ENCODE results near the gene MAP2.

The MAP2 gene

DNA sequence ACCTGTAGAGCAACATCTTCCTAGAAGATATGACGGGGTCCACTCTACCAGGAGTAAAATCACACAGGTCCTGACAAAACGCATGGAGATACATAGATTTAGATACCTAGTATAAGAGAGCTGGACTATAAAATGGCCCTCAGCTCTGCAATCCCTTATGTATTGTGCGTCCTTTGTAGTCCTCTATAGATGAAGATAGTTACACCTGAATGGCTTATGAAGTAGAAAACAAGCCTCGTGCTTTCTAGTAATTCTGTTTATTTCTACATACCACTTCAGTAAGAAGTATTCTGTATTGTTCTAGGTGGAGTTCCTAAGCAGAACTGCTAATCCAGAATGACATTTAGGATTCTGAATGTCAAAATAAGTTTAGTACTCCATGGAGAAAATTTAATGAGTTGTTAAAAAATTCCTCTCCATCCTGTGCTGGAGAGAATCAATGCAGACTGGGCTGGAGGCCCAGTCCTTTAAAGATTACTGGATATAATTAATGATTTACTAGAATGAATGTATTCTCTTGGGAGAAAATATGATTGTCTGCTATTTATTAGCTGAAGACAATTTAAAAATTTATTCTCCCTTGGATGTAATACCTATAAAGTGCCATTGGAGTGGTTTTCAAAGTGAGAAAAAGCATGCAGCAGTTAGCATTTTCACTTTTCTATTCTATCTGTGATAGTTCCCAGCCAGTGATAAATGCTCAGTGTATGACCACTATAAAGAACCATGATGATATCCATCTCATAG lies 200.5 kb downstream of the MAP2 start:
- peaks cover 2% of the 10 kb centered on the region; the same call in 1 of the 2 replicates for H3K4me1 ChIP-seq (ENCODE audit: insufficient read depth, low read length)
- no peak overlapping the region for H3K9ac ChIP-seq (ENCODE audit: low read depth, low read length)
- H3K36me3 ChIP-seq (ENCODE audit: insufficient read depth, low read length), result no peaks in the 10 kb centered on the region
- no peaks in the 10 kb centered on the region for H3K9me3 ChIP-seq (ENCODE audit: control insufficient read depth, insufficient read depth, low read length)

DNA sequence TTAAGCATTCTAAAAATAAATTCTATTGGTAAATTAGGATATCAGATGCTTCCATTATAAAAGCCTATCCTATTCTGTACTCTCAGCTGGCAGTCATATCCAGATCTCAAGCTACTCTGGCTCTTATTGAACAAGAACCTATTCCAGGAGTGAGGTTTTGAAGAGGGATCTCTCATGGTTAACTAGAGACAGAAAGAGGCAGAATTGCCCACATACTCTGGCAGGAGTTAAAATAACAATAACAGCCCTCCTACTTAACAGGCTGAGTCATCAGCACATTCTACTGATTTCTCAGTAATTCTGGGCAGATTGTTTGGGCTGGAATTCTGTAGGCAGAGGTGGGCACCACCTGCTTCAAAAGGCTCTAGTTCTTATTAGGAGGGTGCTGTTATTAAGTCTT lies 205.8 kb downstream of the MAP2 start:
- H3K36me3 ChIP-seq (ENCODE audit: insufficient read depth, low read length), result no peaks in the 10 kb centered on the region
- peaks cover 9% of the 10 kb centered on the region; the same call in 1 of the 2 replicates for H3K4me1 ChIP-seq (ENCODE audit: insufficient read depth, low read length)
- no peak overlapping the region for H3K9ac ChIP-seq (ENCODE audit: low read depth, low read length)
- H3K9me3 ChIP-seq (ENCODE audit: control insufficient read depth, insufficient read depth, low read length), result no peaks in the 10 kb centered on the region

- H3K36me3 ChIP-seq (ENCODE audit: insufficient read depth, low read length), result no peaks in the 10 kb centered on the region
- no peaks in the 10 kb centered on the region for H3K9me3 ChIP-seq (ENCODE audit: control insufficient read depth, insufficient read depth, low read length)
- H3K9ac ChIP-seq (ENCODE audit: low read depth, low read length), result no peak overlapping the region
Observed at GRCh38 chr2:209633911-209634310, 210.1 kb downstream of the MAP2 start.

GRCh38 chr2:209636076-209636475 lies 212.2 kb downstream of the MAP2 start:
- H3K9me3 ChIP-seq (ENCODE audit: control insufficient read depth, insufficient read depth, low read length), result no peaks in the 10 kb centered on the region
- H3K36me3 ChIP-seq (ENCODE audit: insufficient read depth, low read length), result no peaks in the 10 kb centered on the region
- peaks cover 9% of the 10 kb centered on the region; the same call in 1 of the 2 replicates for H3K4me1 ChIP-seq (ENCODE audit: insufficient read depth, low read length)
- no peak overlapping the region for H3K9ac ChIP-seq (ENCODE audit: low read depth, low read length)

More at GRCh38 chr2:209633911-209634310, 210.1 kb downstream of the MAP2 start:
- peaks cover 13% of the 10 kb centered on the region; the same call in 1 of the 2 replicates for H3K4me1 ChIP-seq (ENCODE audit: insufficient read depth, low read length)

DNA sequence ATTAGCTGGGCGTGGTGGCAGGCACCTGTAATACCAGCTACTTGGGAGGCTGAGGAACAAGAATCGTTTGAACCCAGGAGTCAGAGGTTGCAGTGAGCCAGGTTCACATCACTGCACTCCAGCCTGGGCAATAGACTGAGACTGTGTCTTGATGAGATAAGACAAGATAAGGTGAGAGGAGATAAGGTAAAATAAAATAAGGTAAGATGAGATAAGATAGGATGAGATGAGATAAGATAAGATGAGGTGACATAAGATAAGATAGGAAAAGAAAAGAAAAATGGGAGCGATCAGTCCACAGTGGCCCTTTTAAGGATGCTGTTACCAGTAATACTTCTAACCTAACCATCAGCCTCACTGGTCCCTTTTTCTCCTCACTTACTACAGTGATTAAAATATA lies 213.4 kb downstream of the MAP2 start:
- Histone ChIP-seq H3K9ac (ENCODE audit: low read depth, low read length) (no peak overlapping the region), H3K9me3 (ENCODE audit: control insufficient read depth, insufficient read depth, low read length) (no peaks in the 10 kb centered on the region), H3K4me1 (ENCODE audit: insufficient read depth, low read length) (peaks cover 9% of the 10 kb centered on the region; the same call in 1 of the 2 replicates), H3K36me3 (ENCODE audit: insufficient read depth, low read length) (no peaks in the 10 kb centered on the region)

- Histone ChIP-seq H3K9ac (ENCODE audit: low read depth, low read length) (no peak overlapping the region), H3K4me1 (ENCODE audit: insufficient read depth, low read length) (peaks cover 9% of the 10 kb centered on the region; the same call in 1 of the 2 replicates), H3K36me3 (ENCODE audit: insufficient read depth, low read length) (no peaks in the 10 kb centered on the region), H3K9me3 (ENCODE audit: control insufficient read depth, insufficient read depth, low read length) (no peaks in the 10 kb centered on the region)
Observed at GRCh38 chr2:209638346-209638745, 214.5 kb downstream of the MAP2 start.

DNA sequence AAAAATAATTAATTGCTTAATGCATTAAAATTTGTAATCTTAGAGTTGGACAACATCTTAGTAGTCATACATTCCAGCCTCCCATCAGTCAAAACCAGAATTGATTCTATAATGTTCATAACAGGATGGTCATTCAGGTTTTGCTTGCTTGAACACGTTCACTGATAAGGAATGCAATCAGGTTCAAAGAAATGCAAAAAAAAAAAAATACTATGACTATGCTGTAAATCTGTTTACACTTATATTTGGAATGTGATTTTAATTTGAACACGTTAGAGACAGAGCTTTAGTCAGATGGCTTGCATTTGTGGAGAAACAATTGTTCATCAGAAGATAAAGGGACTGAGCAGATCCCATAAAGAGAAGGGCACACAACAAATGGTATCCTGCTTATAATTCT lies 216.5 kb downstream of the MAP2 start:
- Histone ChIP-seq H3K4me1 (ENCODE audit: insufficient read depth, low read length) (peaks cover 4% of the 10 kb centered on the region; the same call in 1 of the 2 replicates), H3K9ac (ENCODE audit: low read depth, low read length) (no peak overlapping the region), H3K36me3 (ENCODE audit: insufficient read depth, low read length) (no peaks in the 10 kb centered on the region)

DNA sequence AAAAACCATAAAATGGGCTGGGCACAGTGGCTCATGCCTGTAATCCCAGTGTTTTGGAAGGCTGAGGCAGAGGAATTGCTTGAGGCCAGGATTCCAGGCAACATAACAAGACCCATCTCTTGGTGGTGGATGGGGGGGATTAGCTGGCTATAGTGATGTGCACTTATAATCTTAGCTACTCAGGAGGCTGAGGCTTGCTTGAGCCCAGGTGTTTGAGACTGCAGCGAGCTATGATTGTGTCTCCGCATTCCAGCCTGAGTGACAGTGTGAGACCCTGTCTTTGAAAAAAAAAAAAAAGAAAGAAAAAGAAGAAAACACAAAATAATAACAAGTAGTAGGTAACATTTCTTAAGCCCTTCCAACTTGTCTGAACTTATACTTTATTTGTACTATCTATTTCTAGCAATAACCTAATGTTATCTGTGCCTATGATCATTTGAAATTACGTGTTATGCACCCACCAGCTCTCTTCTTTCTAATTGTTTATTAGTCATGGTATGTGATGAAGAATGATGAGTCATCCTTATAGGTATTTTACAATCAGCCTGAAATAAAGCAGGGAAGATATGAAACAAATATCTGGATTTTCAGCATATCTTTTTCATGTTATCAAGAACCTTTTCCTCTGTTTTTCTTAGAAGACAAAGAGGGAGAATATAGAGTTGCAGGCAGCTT lies 218.4 kb downstream of the MAP2 start:
- H3K9me3 ChIP-seq (ENCODE audit: control insufficient read depth, insufficient read depth, low read length), result no peaks in the 10 kb centered on the region
- no peak overlapping the region for H3K9ac ChIP-seq (ENCODE audit: low read depth, low read length)
- H3K4me1 ChIP-seq (ENCODE audit: insufficient read depth, low read length), result no peaks in the 10 kb centered on the region
- no peaks in the 10 kb centered on the region for H3K36me3 ChIP-seq (ENCODE audit: insufficient read depth, low read length)

More for the DNA sequence above, 216.5 kb downstream of the MAP2 start:
- H3K9me3 ChIP-seq (ENCODE audit: control insufficient read depth, insufficient read depth, low read length), result no peaks in the 10 kb centered on the region

GRCh38 chr2:209644842-209645241 lies 221.0 kb downstream of the MAP2 start:
- Histone ChIP-seq H3K9me3 (ENCODE audit: control insufficient read depth, insufficient read depth, low read length) (no peaks in the 10 kb centered on the region), H3K9ac (ENCODE audit: low read depth, low read length) (no peak overlapping the region), H3K4me1 (ENCODE audit: insufficient read depth, low read length) (no peaks in the 10 kb centered on the region), H3K36me3 (ENCODE audit: insufficient read depth, low read length) (no peaks in the 10 kb centered on the region)

DNA sequence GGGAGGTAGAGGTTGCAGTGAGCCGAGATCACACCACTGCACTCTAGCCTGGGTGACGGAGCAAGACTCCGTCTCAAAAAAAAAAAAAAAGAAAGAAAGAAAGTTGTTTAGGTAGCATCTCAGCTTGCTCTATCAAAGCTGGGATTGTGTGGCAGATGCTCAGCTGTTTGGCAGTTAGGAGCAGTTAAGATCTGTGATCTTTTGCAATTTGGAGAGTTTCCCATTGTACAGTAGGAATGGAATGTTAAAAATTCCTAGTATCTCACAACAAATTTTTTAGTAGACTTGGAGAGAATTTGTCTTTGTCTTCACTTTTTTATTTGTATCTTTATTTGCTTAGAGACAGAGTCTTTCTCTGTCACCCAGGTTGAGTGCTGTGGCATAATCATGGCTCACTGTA lies 224.9 kb downstream of the MAP2 start:
- Histone ChIP-seq H3K9ac (ENCODE audit: low read depth, low read length) (no peak overlapping the region), H3K36me3 (ENCODE audit: insufficient read depth, low read length) (no peaks in the 10 kb centered on the region), H3K4me1 (ENCODE audit: insufficient read depth, low read length) (no peaks in the 10 kb centered on the region), H3K9me3 (ENCODE audit: control insufficient read depth, insufficient read depth, low read length) (no peaks in the 10 kb centered on the region)

DNA sequence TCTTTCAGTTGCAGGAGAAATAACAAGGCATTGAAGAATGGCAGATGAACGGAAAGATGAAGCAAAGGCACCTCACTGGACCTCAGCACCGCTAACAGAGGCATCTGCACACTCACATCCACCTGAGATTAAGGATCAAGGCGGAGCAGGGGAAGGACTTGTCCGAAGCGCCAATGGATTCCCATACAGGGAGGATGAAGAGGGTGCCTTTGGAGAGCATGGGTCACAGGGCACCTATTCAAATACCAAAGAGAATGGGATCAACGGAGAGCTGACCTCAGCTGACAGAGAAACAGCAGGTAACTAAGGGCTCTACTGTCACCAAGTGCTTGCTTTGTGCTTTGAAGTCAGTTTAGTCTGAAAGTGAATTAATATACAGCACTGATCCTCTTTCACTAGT lies 229.3 kb downstream of the MAP2 start:
- no peaks in the 10 kb centered on the region for H3K4me1 ChIP-seq (ENCODE audit: insufficient read depth, low read length)
- no peaks in the 10 kb centered on the region for H3K9me3 ChIP-seq (ENCODE audit: control insufficient read depth, insufficient read depth, low read length)
- no peak overlapping the region for H3K9ac ChIP-seq (ENCODE audit: low read depth, low read length)
- no peaks in the 10 kb centered on the region for H3K36me3 ChIP-seq (ENCODE audit: insufficient read depth, low read length)

GRCh38 chr2:209661286-209661894 lies 237.5 kb downstream of the MAP2 start:
- Histone ChIP-seq H3K36me3 (ENCODE audit: insufficient read depth, low read length) (no peaks in the 10 kb centered on the region), H3K4me1 (ENCODE audit: insufficient read depth, low read length) (0 out of 2 replicates have a peak, but pooled peaks cover 8% of the 10 kb centered on the region), H3K9ac (ENCODE audit: low read depth, low read length) (no peak overlapping the region), H3K9me3 (ENCODE audit: control insufficient read depth, insufficient read depth, low read length) (no peaks in the 10 kb centered on the region)

DNA sequence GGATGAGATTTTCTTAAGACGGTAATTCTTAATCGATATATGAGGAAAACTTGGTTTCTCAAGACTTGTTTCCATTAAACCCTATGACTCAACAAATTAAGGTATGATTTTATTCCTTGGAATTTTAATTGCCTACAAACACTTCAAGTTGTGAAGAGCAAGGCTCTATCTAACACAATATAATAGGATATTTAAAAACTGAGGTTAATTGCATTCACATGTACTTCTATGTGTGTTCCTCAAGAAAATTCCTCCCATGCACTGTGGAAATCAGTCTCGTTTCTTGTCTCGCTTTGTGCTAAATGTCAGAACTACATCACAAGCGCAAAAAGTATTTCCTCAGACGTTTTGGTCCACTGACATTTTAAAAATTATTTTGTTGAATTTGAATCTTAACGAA lies 238.2 kb downstream of the MAP2 start:
- Histone ChIP-seq H3K4me1 (ENCODE audit: insufficient read depth, low read length) (0 out of 2 replicates have a peak, but pooled peaks cover 8% of the 10 kb centered on the region), H3K9ac (ENCODE audit: low read depth, low read length) (no peak overlapping the region), H3K36me3 (ENCODE audit: insufficient read depth, low read length) (no peaks in the 10 kb centered on the region), H3K9me3 (ENCODE audit: control insufficient read depth, insufficient read depth, low read length) (no peaks in the 10 kb centered on the region)

GRCh38 chr2:209663139-209663538 lies 239.3 kb downstream of the MAP2 start:
- Histone ChIP-seq H3K4me1 (ENCODE audit: insufficient read depth, low read length) (0 out of 2 replicates have a peak, but pooled peaks cover 8% of the 10 kb centered on the region), H3K9ac (ENCODE audit: low read depth, low read length) (no peak overlapping the region), H3K9me3 (ENCODE audit: control insufficient read depth, insufficient read depth, low read length) (no peaks in the 10 kb centered on the region), H3K36me3 (ENCODE audit: insufficient read depth, low read length) (no peaks in the 10 kb centered on the region)
